ENCODE data around the gene C12orf57. TPM values are rescaled to one million over a fixed set of nuclear protein-coding genes. Genes with fewer than 3 reads are reported as not detected.

Gene C12orf57
- polyA plus RNA-seq, 1 donor (not counting 4 experiments of a cell fraction or from before 2014, with no cell fraction given) = 137 TPM

DNA sequence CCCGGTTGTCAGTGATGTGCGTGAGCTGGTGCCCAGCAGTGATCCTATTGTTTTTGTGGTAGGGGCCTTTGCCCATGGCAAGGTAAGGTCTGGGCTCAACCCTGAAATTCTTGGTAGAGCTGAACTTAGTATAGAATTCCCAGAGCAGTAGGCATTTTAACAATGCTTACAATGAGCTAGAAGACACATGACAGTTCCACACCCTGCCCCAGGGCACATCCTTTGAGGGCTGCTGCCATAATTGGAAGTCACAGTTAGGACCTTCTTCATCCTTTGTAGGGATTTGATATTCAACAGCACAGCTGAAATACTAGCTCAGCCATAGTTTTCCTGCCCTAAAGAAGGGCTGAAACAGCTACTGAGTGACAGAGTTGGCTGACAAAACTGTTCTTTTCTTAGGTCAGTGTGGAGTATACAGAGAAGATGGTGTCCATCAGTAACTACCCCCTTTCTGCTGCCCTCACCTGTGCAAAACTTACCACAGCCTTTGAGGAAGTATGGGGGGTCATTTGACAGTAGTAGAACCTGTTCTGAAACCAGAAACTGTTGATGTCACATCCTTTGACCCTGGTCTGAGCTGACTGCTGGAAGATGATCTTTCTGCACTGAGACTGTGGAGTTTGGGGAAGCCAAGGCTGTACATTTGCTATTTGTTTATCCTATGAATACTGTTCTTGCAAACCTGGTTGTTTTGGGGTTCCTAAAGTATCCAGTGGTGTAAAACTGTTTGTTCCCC is 31.6 kb downstream of the C12orf57 start:
- H3K27me3 ChIP-seq (ENCODE audit: control insufficient read depth, extremely low read depth, insufficient read depth, low read length) = no peaks in the 10 kb centered on the region
- H3K79me2 ChIP-seq (ENCODE audit: control insufficient read depth, insufficient read depth, low read length) = peaks cover 34% of the 10 kb centered on the region
- peaks cover 30% of the 10 kb centered on the region for H3K4me1 ChIP-seq (ENCODE audit: control insufficient read depth, extremely low read depth, insufficient read depth, low read length)
- peaks cover 3% of the 10 kb centered on the region for H4K20me1 ChIP-seq (ENCODE audit: control insufficient read depth, extremely low read depth, insufficient read depth, low read length)
- no peaks in the 10 kb centered on the region for H3K9me3 ChIP-seq (ENCODE audit: control insufficient read depth, low read depth, low read length)
- no peak overlapping the region for H3K27ac ChIP-seq (ENCODE audit: control insufficient read depth, insufficient read depth, low read length)
- no peak for DNase-seq (ENCODE audit: low read depth, low spot score)
- H3K4me3 ChIP-seq (ENCODE audit: control insufficient read depth in 2 of 3, extremely low read depth in 1 of 3, insufficient read depth in 2 of 3, low read depth in 1 of 3, low read length in 3 of 3) = no peak overlapping the region
- H3K4me2 ChIP-seq (ENCODE audit: control insufficient read depth, extremely low read depth, insufficient read depth, low read depth, low read length) = no peak overlapping the region
- TF ChIP-seq, protein P1, sequence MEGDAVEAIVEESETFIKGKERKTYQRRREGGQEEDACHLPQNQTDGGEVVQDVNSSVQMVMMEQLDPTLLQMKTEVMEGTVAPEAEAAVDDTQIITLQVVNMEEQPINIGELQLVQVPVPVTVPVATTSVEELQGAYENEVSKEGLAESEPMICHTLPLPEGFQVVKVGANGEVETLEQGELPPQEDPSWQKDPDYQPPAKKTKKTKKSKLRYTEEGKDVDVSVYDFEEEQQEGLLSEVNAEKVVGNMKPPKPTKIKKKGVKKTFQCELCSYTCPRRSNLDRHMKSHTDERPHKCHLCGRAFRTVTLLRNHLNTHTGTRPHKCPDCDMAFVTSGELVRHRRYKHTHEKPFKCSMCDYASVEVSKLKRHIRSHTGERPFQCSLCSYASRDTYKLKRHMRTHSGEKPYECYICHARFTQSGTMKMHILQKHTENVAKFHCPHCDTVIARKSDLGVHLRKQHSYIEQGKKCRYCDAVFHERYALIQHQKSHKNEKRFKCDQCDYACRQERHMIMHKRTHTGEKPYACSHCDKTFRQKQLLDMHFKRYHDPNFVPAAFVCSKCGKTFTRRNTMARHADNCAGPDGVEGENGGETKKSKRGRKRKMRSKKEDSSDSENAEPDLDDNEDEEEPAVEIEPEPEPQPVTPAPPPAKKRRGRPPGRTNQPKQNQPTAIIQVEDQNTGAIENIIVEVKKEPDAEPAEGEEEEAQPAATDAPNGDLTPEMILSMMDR (optimal IDR thresholded peaks at IDR 0.05 in 1 of 3, IDR thresholded peaks at IDR 0.05 in 1 of 3, conservative IDR thresholded peaks at IDR 0.05 in 1 of 3; ENCODE audit: extremely low read depth in 1 of 3, insufficient read depth in 2 of 3, low read length in 3 of 3) = no peak
- no peak for TF ChIP-seq EZH2 (IDR thresholded peaks at IDR 0.05; ENCODE audit: low read length)
- dilution Hi-C loops (cut with MboI; ENCODE audit: extremely low pct_ligation_motif_present, low sequenced_read_pairs) = no loop called here
- H3K36me3 ChIP-seq (ENCODE audit: control insufficient read depth in 2 of 2, extremely low read depth in 1 of 2, insufficient read depth in 2 of 2, low read length in 2 of 2) = peaks cover 28 to 62% of the 10 kb centered on the region in 2 experiments
- FAIRE-seq = no peak
- no peak overlapping the region for H2AFZ ChIP-seq (ENCODE audit: control insufficient read depth, low read length)
- H3K9me1 ChIP-seq (ENCODE audit: control insufficient read depth, extremely low read depth, insufficient read depth, low read length) = no peaks in the 10 kb centered on the region
- H3K9ac ChIP-seq (ENCODE audit: control insufficient read depth, extremely low read depth, insufficient read depth, low read length) = no peak overlapping the region

DNA sequence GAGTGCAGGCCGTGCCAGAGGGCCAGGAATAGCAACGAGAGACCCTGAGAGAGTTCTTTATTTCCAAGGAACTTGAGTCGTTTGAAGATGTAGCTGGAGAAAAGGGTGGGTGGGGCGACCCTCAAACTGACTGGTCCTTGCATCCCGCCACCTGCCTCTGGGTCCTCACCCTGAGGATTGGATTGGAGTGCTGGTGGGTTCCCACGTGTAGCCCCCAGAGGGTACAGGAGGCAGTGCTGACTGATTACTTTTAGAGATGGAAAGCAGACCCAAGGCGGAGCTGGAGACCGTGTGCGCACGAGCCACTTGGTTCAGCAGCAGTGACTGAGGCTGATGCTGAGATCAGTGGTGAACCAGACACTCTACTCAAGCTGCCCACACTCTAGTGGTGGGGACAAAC is 33.8 kb downstream of the C12orf57 start:
- dilution Hi-C loops (cut with MboI; ENCODE audit: extremely low pct_ligation_motif_present, low sequenced_read_pairs) = no loop called here
- Histone ChIP-seq H3K9me1 (ENCODE audit: control insufficient read depth, extremely low read depth, insufficient read depth, low read length) (no peaks in the 10 kb centered on the region), H3K4me1 (ENCODE audit: control insufficient read depth, extremely low read depth, insufficient read depth, low read length) (peaks cover 21% of the 10 kb centered on the region), H3K27me3 (ENCODE audit: control insufficient read depth, extremely low read depth, insufficient read depth, low read length) (no peaks in the 10 kb centered on the region), H3K27ac (ENCODE audit: control insufficient read depth, insufficient read depth, low read length) (no peak overlapping the region), H3K79me2 (ENCODE audit: control insufficient read depth, insufficient read depth, low read length) (peaks cover 15% of the 10 kb centered on the region), H3K9ac (ENCODE audit: control insufficient read depth, extremely low read depth, insufficient read depth, low read length) (no peak overlapping the region), H2AFZ (ENCODE audit: control insufficient read depth, low read length) (no peak overlapping the region), H3K9me3 (ENCODE audit: control insufficient read depth, low read depth, low read length) (no peaks in the 10 kb centered on the region), H3K36me3 (ENCODE audit: control insufficient read depth in 2 of 2, extremely low read depth in 1 of 2, insufficient read depth in 2 of 2, low read length in 2 of 2) (peaks cover 33 to 70% of the 10 kb centered on the region in 2 experiments), H3K4me2 (ENCODE audit: control insufficient read depth, extremely low read depth, insufficient read depth, low read depth, low read length) (no peak overlapping the region), H3K4me3 (ENCODE audit: control insufficient read depth in 2 of 3, extremely low read depth in 1 of 3, insufficient read depth in 2 of 3, low read depth in 1 of 3, low read length in 3 of 3) (no peak overlapping the region), H4K20me1 (ENCODE audit: control insufficient read depth, extremely low read depth, insufficient read depth, low read length) (peaks cover 3% of the 10 kb centered on the region)
- FAIRE-seq (no peak), DNase-seq (ENCODE audit: low read depth, low spot score) (no peak)
- no peak for TF ChIP-seq EZH2 (IDR thresholded peaks at IDR 0.05; ENCODE audit: low read length)
